ENCODE results near the gene PLEKHA8.
A peak's percentile ranks its signal among the peaks of the same experiment; 100 is the strongest.
"Not testable (repeated sequence)": the region's sequence is repeated elsewhere in the genome, so short reads cannot be mapped to it uniquely, and the experiment has no call there.

The PLEKHA8 gene

GRCh38 chr7:30053068-30053467 lies 24.9 kb downstream of the PLEKHA8 start:
- no peak for DNase-seq (ENCODE audit: low read depth)
- no peak for TF ChIP-seq CTCF (IDR thresholded peaks at IDR 0.05; ENCODE audit: control insufficient read depth, extremely low read depth, insufficient read depth)
- H3K4me3 ChIP-seq (ENCODE audit: low read depth, low read length), result no peak overlapping the region

GRCh38 chr7:30057741-30058140 lies 29.5 kb downstream of the PLEKHA8 start:
- no peak overlapping the region for H3K4me3 ChIP-seq (ENCODE audit: low read depth, low read length)
- TF ChIP-seq CTCF (IDR thresholded peaks at IDR 0.05; ENCODE audit: control insufficient read depth, extremely low read depth, insufficient read depth), result no peak
- DNase-seq (ENCODE audit: low read depth), result no peak

GRCh38 chr7:30061786-30062185 lies 33.6 kb downstream of the PLEKHA8 start:
- DNase-seq (ENCODE audit: low read depth), result not testable (repeated sequence)

GRCh38 chr7:30062587-30062986 lies 34.4 kb downstream of the PLEKHA8 start:
- DNase-seq (ENCODE audit: low read depth), result no peak
- no peak overlapping the region for H3K4me3 ChIP-seq (ENCODE audit: low read depth, low read length)
- TF ChIP-seq CTCF (IDR thresholded peaks at IDR 0.05; ENCODE audit: control insufficient read depth, extremely low read depth, insufficient read depth), result peak; percentile 55

More at GRCh38 chr7:30061786-30062185, 33.6 kb downstream of the PLEKHA8 start:
- not testable (repeated sequence) for H3K4me3 ChIP-seq (ENCODE audit: low read depth, low read length)
- peak; percentile 57 for TF ChIP-seq CTCF (IDR thresholded peaks at IDR 0.05; ENCODE audit: control insufficient read depth, extremely low read depth, insufficient read depth)

- H3K4me3 ChIP-seq (ENCODE audit: low read depth, low read length), result no peak overlapping the region
- no peak for DNase-seq (ENCODE audit: low read depth)
- no peak for TF ChIP-seq CTCF (IDR thresholded peaks at IDR 0.05; ENCODE audit: control insufficient read depth, extremely low read depth, insufficient read depth)
Observed at GRCh38 chr7:30065746-30066145, 37.5 kb downstream of the PLEKHA8 start.

- H3K4me3 ChIP-seq (ENCODE audit: low read depth, low read length), result no peak overlapping the region
- DNase-seq (ENCODE audit: low read depth), result no peak
- TF ChIP-seq CTCF (IDR thresholded peaks at IDR 0.05; ENCODE audit: control insufficient read depth, extremely low read depth, insufficient read depth), result no peak
Observed at GRCh38 chr7:30066687-30067086, 38.5 kb downstream of the PLEKHA8 start.

- no peak for DNase-seq (ENCODE audit: low read depth)
- no peak overlapping the region for H3K4me3 ChIP-seq (ENCODE audit: low read depth, low read length)
- no peak for TF ChIP-seq CTCF (IDR thresholded peaks at IDR 0.05; ENCODE audit: control insufficient read depth, extremely low read depth, insufficient read depth)
Observed at GRCh38 chr7:30068117-30068516, 39.9 kb downstream of the PLEKHA8 start.
